DMS53 treated with DMSO at 0.1 percent for 48 hours (cell line): ENCODE data around the gene FCHSD2.
"Not testable (repeated sequence)": the region's sequence is repeated elsewhere in the genome, so short reads cannot be mapped to it uniquely, and the experiment has no call there.

Experiments
- DNase-seq: peaks from one replicate; lab custom pipeline; 2025; ENCODE audit not compliant: unreplicated experiment; lab: John Stamatoyannopoulos, UW

The FCHSD2 gene

GRCh38 chr11:72897506-72897905, 244.6 kb downstream of the FCHSD2 start:
- no peak for DNase-seq

- no peak for DNase-seq
Observed at GRCh38 chr11:72896431-72896830, 245.7 kb downstream of the FCHSD2 start.

- no peak for DNase-seq
Observed at GRCh38 chr11:72890881-72891280, 251.2 kb downstream of the FCHSD2 start.

GRCh38 chr11:72886619-72887018, 255.5 kb downstream of the FCHSD2 start:
- no peak for DNase-seq

- no peak for DNase-seq
Observed at GRCh38 chr11:72885749-72886609, 256.1 kb downstream of the FCHSD2 start.

GRCh38 chr11:72876147-72876546, 266.0 kb downstream of the FCHSD2 start:
- DNase-seq = no peak

- no peak for DNase-seq
Observed at GRCh38 chr11:72875736-72876135, 266.4 kb downstream of the FCHSD2 start.

GRCh38 chr11:72872012-72872411, 270.1 kb downstream of the FCHSD2 start:
- DNase-seq = no peak

- DNase-seq = no peak
Observed at GRCh38 chr11:72871119-72871518, 271.0 kb downstream of the FCHSD2 start.

- no peak for DNase-seq
Observed at GRCh38 chr11:72869831-72870230, 272.3 kb downstream of the FCHSD2 start.

- no peak for DNase-seq
Observed at GRCh38 chr11:72867970-72868369, 274.1 kb downstream of the FCHSD2 start.

GRCh38 chr11:72864702-72865655, 277.1 kb downstream of the FCHSD2 start:
- no peak for DNase-seq

GRCh38 chr11:72863916-72864315, 278.2 kb downstream of the FCHSD2 start:
- no peak for DNase-seq

- no peak for DNase-seq
Observed at GRCh38 chr11:72863091-72863490, 279.0 kb downstream of the FCHSD2 start.

GRCh38 chr11:72860592-72860991, 281.5 kb downstream of the FCHSD2 start:
- no peak for DNase-seq

GRCh38 chr11:72860010-72860409, 282.1 kb downstream of the FCHSD2 start:
- no peak for DNase-seq

GRCh38 chr11:72859126-72859525, 283.0 kb downstream of the FCHSD2 start:
- DNase-seq = no peak

- not testable (repeated sequence) for DNase-seq
Observed at GRCh38 chr11:72858267-72858666, 283.9 kb downstream of the FCHSD2 start.

- no peak for DNase-seq
Observed at GRCh38 chr11:72856551-72857345, 285.4 kb downstream of the FCHSD2 start.

- DNase-seq = no peak
Observed at GRCh38 chr11:72856065-72856464, 286.1 kb downstream of the FCHSD2 start.

GRCh38 chr11:72851726-72852125, 290.4 kb downstream of the FCHSD2 start:
- DNase-seq = no peak
